Measurements from ENCODE around the gene SPO11.

Gene SPO11

GRCh38 chr20:57309544-57310115 lies 20.0 kb upstream of the SPO11 start:
- TF ChIP-seq CTCF (IDR thresholded peaks at IDR 0.05; ENCODE audit: low read length, missing control alignments) = no peak
- H3K4me3 ChIP-seq (replicated peaks; ENCODE audit: low read depth, low read length) = no peak overlapping the region
- no peak for DNase-seq (ENCODE audit: low read depth)

- H3K4me3 ChIP-seq (replicated peaks; ENCODE audit: low read depth, low read length) = no peak overlapping the region
- no peak for TF ChIP-seq CTCF (IDR thresholded peaks at IDR 0.05; ENCODE audit: low read length, missing control alignments)
- DNase-seq (ENCODE audit: low read depth) = no peak
These were observed 18.6 kb upstream of the SPO11 start for GRCh38 chr20:57310821-57311514.

- DNase-seq (ENCODE audit: low read depth) = no peak
- no peak for TF ChIP-seq CTCF (IDR thresholded peaks at IDR 0.05; ENCODE audit: low read length, missing control alignments)
These were observed 17.5 kb upstream of the SPO11 start for GRCh38 chr20:57312138-57312537.

GRCh38 chr20:57313230-57313629 lies 16.4 kb upstream of the SPO11 start:
- H3K4me3 ChIP-seq (replicated peaks; ENCODE audit: low read depth, low read length) = no peak overlapping the region
- TF ChIP-seq CTCF (IDR thresholded peaks at IDR 0.05; ENCODE audit: low read length, missing control alignments) = no peak
- DNase-seq (ENCODE audit: low read depth) = no peak

More at GRCh38 chr20:57312138-57312537, 17.5 kb upstream of the SPO11 start:
- no peak overlapping the region for H3K4me3 ChIP-seq (replicated peaks; ENCODE audit: low read depth, low read length)

- no peak overlapping the region for H3K4me3 ChIP-seq (replicated peaks; ENCODE audit: low read depth, low read length)
- DNase-seq (ENCODE audit: low read depth) = no peak
- TF ChIP-seq CTCF (IDR thresholded peaks at IDR 0.05; ENCODE audit: low read length, missing control alignments) = no peak
These were observed 15.7 kb upstream of the SPO11 start for GRCh38 chr20:57313951-57314350.

GRCh38 chr20:57315083-57315975 lies 14.3 kb upstream of the SPO11 start:
- DNase-seq (ENCODE audit: low read depth) = no peak
- no peak for TF ChIP-seq CTCF (IDR thresholded peaks at IDR 0.05; ENCODE audit: low read length, missing control alignments)

More at GRCh38 chr20:57315083-57315975, 14.3 kb upstream of the SPO11 start:
- H3K4me3 ChIP-seq (replicated peaks; ENCODE audit: low read depth, low read length) = no peak overlapping the region
